Measurements from ENCODE around the gene NFATC3. TPM values are rescaled to one million over a fixed set of nuclear protein-coding genes. Genes with fewer than 3 reads are reported as not detected.

Gene NFATC3
- total RNA-seq, 1 experiment from 2014 or later = 22.9 TPM

DNA sequence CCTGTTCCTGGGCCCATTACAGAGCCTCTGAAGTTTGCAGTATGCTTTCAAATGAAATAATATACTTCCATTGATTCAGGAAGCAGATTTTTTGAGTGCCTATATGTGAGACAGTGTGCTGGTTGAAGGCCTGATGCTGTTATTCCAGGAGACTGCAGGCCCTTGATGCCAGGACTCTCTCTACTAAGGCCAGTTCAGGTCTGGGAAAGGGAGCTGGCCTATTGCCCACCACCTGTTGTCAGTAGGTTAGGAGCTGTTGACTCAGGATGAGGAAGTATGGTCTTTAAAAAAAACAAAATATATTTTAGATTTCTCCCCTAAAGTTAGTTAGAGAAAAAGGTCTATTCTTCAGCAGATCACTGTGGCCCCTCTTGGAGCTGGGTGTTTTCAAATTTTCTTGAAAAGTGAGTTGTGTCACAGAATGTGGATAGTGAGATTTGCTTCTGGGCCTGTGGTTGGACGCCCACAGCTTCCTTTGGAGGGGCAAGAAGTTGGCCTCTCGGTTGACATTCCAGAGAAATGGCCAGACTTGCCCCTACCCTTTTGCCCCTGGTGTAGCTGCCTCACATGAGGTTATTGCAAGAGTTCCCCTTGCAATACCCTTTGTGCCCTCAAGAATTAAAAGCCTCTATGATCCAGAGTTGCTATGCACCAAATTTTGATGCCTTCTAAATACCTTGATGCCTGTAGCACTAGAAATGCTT lies 142.8 kb downstream of the NFATC3 start:
- Histone ChIP-seq H3K36me3 (replicated peaks; ENCODE audit: control insufficient read depth, insufficient read depth, low read length) (peaks cover 28% of the 10 kb centered on the region), H3K27me3 (ENCODE audit: control insufficient read depth, insufficient read depth, low read length) (no peaks in the 10 kb centered on the region), H3K4me3 (ENCODE audit: insufficient read depth, low read depth, low read length) (no peak overlapping the region)
- no peak for DNase-seq

- no peaks in the 10 kb centered on the region for H3K27me3 ChIP-seq (ENCODE audit: control insufficient read depth, insufficient read depth, low read length)
- peaks cover 31% of the 10 kb centered on the region for H3K36me3 ChIP-seq (replicated peaks; ENCODE audit: control insufficient read depth, insufficient read depth, low read length)
- no peak for DNase-seq
- no peak overlapping the region for H3K4me3 ChIP-seq (ENCODE audit: insufficient read depth, low read depth, low read length)
Observed at GRCh38 chr16:68228652-68229051, 143.5 kb downstream of the NFATC3 start.

- Histone ChIP-seq H3K36me3 (replicated peaks; ENCODE audit: control insufficient read depth, insufficient read depth, low read length) (peaks cover 31% of the 10 kb centered on the region), H3K4me3 (ENCODE audit: insufficient read depth, low read depth, low read length) (no peak overlapping the region), H3K27me3 (ENCODE audit: control insufficient read depth, insufficient read depth, low read length) (no peaks in the 10 kb centered on the region)
- peak; percentile 69 for DNase-seq
Observed at GRCh38 chr16:68229431-68230175, 144.4 kb downstream of the NFATC3 start.

DNA sequence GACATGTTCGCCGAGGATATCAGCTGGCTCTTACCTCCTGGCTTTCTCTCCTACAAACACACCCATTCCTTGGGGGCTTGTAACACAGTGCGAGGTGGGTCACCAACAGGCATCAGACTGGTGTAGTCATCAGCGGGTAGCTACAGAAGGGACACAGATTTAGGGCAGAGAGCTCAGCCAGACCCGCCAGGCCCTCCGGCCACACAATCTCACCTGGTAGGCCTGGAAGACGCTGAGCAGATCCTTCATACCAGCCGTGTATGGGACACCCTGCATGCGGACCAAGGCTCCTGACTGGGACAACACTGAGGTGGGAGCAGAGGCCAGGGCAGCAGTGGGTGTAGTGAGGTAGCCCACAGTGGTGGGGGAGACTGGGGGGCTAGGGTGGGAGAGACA lies 145.0 kb downstream of the NFATC3 start:
- Histone ChIP-seq H3K27me3 (ENCODE audit: control insufficient read depth, insufficient read depth, low read length) (peaks cover 2% of the 10 kb centered on the region; the same call in 1 of the 2 replicates), H3K4me3 (ENCODE audit: insufficient read depth, low read depth, low read length) (no peak overlapping the region), H3K36me3 (replicated peaks; ENCODE audit: control insufficient read depth, insufficient read depth, low read length) (peaks cover 31% of the 10 kb centered on the region)
- DNase-seq = no peak

- no peak overlapping the region for H3K4me3 ChIP-seq (ENCODE audit: insufficient read depth, low read depth, low read length)
- no peak for DNase-seq
- peaks cover 31% of the 10 kb centered on the region for H3K36me3 ChIP-seq (replicated peaks; ENCODE audit: control insufficient read depth, insufficient read depth, low read length)
- peaks cover 4% of the 10 kb centered on the region; the same call in 1 of the 2 replicates for H3K27me3 ChIP-seq (ENCODE audit: control insufficient read depth, insufficient read depth, low read length)
Observed at GRCh38 chr16:68230956-68231355, 145.8 kb downstream of the NFATC3 start.

GRCh38 chr16:68231384-68232136 lies 146.4 kb downstream of the NFATC3 start:
- peaks cover 31% of the 10 kb centered on the region for H3K36me3 ChIP-seq (replicated peaks; ENCODE audit: control insufficient read depth, insufficient read depth, low read length)
- no peak for DNase-seq
- peaks cover 4% of the 10 kb centered on the region; the same call in 1 of the 2 replicates for H3K27me3 ChIP-seq (ENCODE audit: control insufficient read depth, insufficient read depth, low read length)
- H3K4me3 ChIP-seq (ENCODE audit: insufficient read depth, low read depth, low read length) = no peak overlapping the region

GRCh38 chr16:68232335-68232734 lies 147.2 kb downstream of the NFATC3 start:
- Histone ChIP-seq H3K27me3 (ENCODE audit: control insufficient read depth, insufficient read depth, low read length) (peaks cover 4% of the 10 kb centered on the region; the same call in 1 of the 2 replicates), H3K36me3 (replicated peaks; ENCODE audit: control insufficient read depth, insufficient read depth, low read length) (peaks cover 31% of the 10 kb centered on the region), H3K4me3 (ENCODE audit: insufficient read depth, low read depth, low read length) (no peak overlapping the region)
- peak; percentile 18 for DNase-seq

DNA sequence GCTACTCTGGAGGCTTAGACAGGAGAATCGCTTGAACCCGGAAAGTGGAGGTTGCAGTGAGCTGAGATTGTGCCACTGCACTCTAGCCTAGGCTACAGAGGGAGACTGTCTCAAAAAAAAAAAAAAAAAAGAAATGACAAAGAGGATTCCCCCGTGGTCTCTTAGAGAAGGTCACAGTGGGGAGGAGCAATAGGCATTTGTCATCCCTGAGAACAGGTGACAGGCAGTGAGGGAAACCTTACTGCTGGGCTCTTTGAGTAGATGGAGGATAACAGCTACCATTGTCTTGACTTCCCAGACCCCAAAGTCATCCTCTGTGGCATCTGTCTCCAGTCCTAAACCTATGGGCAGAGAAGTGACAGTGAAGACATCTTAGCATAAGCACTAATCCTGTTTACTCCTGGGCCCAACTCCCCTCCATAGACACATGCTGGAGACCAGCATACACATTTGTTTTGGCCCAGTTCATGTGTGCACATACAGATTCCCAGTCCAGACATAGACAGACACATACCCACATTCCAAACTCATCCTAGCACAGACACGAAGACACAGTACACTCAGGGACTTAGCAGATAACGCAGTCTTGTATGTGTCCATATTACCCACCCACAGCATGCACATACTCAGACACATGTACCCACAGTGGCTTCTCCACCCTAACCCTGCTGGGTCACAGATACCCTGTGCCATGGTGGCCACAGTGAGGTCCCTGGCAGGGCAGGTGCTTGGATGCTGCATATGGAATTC lies 148.1 kb downstream of the NFATC3 start:
- Histone ChIP-seq H3K27me3 (ENCODE audit: control insufficient read depth, insufficient read depth, low read length) (peaks cover 4% of the 10 kb centered on the region; the same call in 1 of the 2 replicates), H3K4me3 (ENCODE audit: insufficient read depth, low read depth, low read length) (no peak overlapping the region), H3K36me3 (replicated peaks; ENCODE audit: control insufficient read depth, insufficient read depth, low read length) (peaks cover 31% of the 10 kb centered on the region)
- DNase-seq = no peak

- no peak overlapping the region for H3K4me3 ChIP-seq (ENCODE audit: insufficient read depth, low read depth, low read length)
- peaks cover 4% of the 10 kb centered on the region; the same call in 1 of the 2 replicates for H3K27me3 ChIP-seq (ENCODE audit: control insufficient read depth, insufficient read depth, low read length)
- no peak for DNase-seq
- peaks cover 30% of the 10 kb centered on the region for H3K36me3 ChIP-seq (replicated peaks; ENCODE audit: control insufficient read depth, insufficient read depth, low read length)
Observed at GRCh38 chr16:68233835-68234187, 148.6 kb downstream of the NFATC3 start.

DNA sequence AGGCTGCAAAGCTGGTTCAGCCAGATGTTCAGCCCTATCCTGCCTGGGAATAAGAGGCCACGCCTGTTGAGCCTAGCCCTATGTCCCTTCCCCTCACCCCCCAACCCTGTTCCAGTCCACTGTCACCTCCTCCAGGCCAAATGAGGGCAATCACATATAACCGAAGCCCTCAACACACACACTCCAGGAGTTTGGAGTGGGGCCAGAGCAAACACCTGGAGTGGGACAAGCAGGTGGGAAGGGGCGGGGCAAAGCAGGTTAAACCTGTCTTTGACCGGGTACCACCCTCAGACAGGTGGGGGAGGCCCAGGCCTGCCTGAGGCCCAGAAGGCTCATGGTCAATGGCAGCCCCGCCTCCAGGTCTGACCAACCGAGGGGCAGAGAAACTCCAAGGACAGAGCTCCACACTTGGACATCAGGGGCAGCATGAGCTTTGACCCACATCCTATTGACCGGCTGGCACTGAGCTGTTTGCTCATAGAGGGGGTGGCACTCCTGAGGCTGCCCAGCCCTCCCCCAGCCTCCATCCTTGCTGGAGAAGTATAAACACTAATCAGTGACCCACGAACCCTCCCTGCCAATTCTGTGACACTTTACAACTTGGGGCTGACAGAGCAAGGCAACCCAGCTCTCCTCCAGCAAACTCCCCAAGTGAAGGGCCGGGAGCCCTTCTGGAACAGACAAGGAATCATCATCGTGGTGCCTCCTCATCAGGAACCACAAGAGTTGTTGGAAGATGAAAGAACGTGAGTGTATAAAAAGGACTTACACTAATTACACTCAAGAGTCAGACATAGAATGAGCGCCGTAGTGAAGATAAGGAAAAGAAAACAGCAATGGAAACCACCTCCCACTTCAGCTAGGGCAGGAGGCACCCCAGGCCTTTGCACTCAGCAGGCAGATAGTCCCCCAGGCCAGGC lies 149.3 kb downstream of the NFATC3 start:
- peaks cover 27% of the 10 kb centered on the region for H3K36me3 ChIP-seq (replicated peaks; ENCODE audit: control insufficient read depth, insufficient read depth, low read length)
- DNase-seq = peak; percentile 66
- H3K27me3 ChIP-seq (ENCODE audit: control insufficient read depth, insufficient read depth, low read length) = peaks cover 4% of the 10 kb centered on the region; the same call in 1 of the 2 replicates
- peak overlapping the region; percentile 78 for H3K4me3 ChIP-seq (ENCODE audit: insufficient read depth, low read depth, low read length)

GRCh38 chr16:68235108-68235886 lies 150.1 kb downstream of the NFATC3 start:
- Histone ChIP-seq H3K27me3 (ENCODE audit: control insufficient read depth, insufficient read depth, low read length) (peaks cover 4% of the 10 kb centered on the region; the same call in 1 of the 2 replicates), H3K36me3 (replicated peaks; ENCODE audit: control insufficient read depth, insufficient read depth, low read length) (peaks cover 23% of the 10 kb centered on the region), H3K4me3 (ENCODE audit: insufficient read depth, low read depth, low read length) (peak overlapping the region; percentile 78)
- peak; percentile 85 for DNase-seq

GRCh38 chr16:68235887-68236136 lies 150.6 kb downstream of the NFATC3 start, which contains the start of gene ESRP2:
Gene ESRP2, minus strand, starts transcription at chr16:68236127. Its CDS starts 82 bp downstream, at chr16:68236045.
- no peak for DNase-seq
- Histone ChIP-seq H3K27me3 (ENCODE audit: control insufficient read depth, insufficient read depth, low read length) (peaks cover 4% of the 10 kb centered on the region; the same call in 1 of the 2 replicates), H3K4me3 (ENCODE audit: insufficient read depth, low read depth, low read length) (peak within 1 kb of the TSS; percentile 78), H3K36me3 (replicated peaks; ENCODE audit: control insufficient read depth, insufficient read depth, low read length) (peaks cover 17% of the 10 kb centered on the region)
